ENCODE results near the gene ACSBG1.

- TF ChIP-seq, protein P1, sequence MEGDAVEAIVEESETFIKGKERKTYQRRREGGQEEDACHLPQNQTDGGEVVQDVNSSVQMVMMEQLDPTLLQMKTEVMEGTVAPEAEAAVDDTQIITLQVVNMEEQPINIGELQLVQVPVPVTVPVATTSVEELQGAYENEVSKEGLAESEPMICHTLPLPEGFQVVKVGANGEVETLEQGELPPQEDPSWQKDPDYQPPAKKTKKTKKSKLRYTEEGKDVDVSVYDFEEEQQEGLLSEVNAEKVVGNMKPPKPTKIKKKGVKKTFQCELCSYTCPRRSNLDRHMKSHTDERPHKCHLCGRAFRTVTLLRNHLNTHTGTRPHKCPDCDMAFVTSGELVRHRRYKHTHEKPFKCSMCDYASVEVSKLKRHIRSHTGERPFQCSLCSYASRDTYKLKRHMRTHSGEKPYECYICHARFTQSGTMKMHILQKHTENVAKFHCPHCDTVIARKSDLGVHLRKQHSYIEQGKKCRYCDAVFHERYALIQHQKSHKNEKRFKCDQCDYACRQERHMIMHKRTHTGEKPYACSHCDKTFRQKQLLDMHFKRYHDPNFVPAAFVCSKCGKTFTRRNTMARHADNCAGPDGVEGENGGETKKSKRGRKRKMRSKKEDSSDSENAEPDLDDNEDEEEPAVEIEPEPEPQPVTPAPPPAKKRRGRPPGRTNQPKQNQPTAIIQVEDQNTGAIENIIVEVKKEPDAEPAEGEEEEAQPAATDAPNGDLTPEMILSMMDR (IDR thresholded peaks at IDR 0.05), result no peak
- TF ChIP-seq POLR2AphosphoS5 (IDR thresholded peaks at IDR 0.05) (no peak), POLR2A (IDR thresholded peaks at IDR 0.05) (no peak)
Measured at GRCh38 chr15:78192826-78193594, 41.4 kb downstream of the ACSBG1 start.

All from prostate gland (tissue), 2 donors.